ENCODE measurements around the gene GPC6.

- TF ChIP-seq CTCF (IDR thresholded peaks at IDR 0.05; ENCODE audit: poor library complexity, severe bottlenecking) (no peak), POLR2AphosphoS5 (IDR thresholded peaks at IDR 0.05) (no peak)
Observed at GRCh38 chr13:94006296-94006695, 779.7 kb downstream of the GPC6 start.

Measured in neural cell (in vitro differentiated cells).